Upper lobe of right lung (tissue), 1 donor: ENCODE measurements around the gene UEVLD. TPM values are rescaled to one million over a fixed set of nuclear protein-coding genes. Genes with fewer than 3 reads are reported as not detected.
A peak's percentile ranks its signal among the peaks of the same experiment; 100 is the strongest.

Source experiments
- ATAC-seq: fragments of 200-7000 bp; cut with Tn5 transposase; one replicate; pipeline ENCODE4 v1.9.1; 2020; ENCODE audit warnings: mild to moderate bottlenecking, moderate library complexity
- DNase-seq: peaks from one replicate; pipeline ENCODE4 v3.0.0-alpha.2; 2020
- H3K27ac ChIP-seq: fragments of 200-600 bp; one replicate; pipeline ENCODE4 v1.8.0; 2022
- H3K27me3 ChIP-seq: fragments of 200-600 bp; one replicate; pipeline ENCODE4 v1.8.0; 2022; ENCODE audit warnings: mild to moderate bottlenecking
- H3K36me3 ChIP-seq: fragments of 200-600 bp; one replicate; pipeline ENCODE4 v1.8.0; 2022
- H3K4me1 ChIP-seq: fragments of 200-600 bp; one replicate; pipeline ENCODE4 v1.8.0; 2022
- H3K4me3 ChIP-seq: fragments of 200-600 bp; one replicate; pipeline ENCODE4 v1.8.0; 2022; ENCODE audit warnings: mild to moderate bottlenecking
- H3K9me3 ChIP-seq: fragments of 200-600 bp; one replicate; pipeline ENCODE4 v1.8.0; 2022
- CTCF ChIP-seq: fragments of 200-600 bp; IDR thresholded peaks from one replicate; pipeline ENCODE4 v1.8.0; 2022; ENCODE audit warnings: antibody characterized with exemption
- intact Hi-C: fragments of 100-400 bp; cut with DNase I; formaldehyde crosslinking; loops from one replicate; pipeline ENCODE4 v1.11.0; 2022
- long read RNA-seq: library from polyadenylated mRNA; unstranded; transcript quantifications from one replicate; pipeline ENCODE4 v2.0.0, GENCODE V29; 2021
- total RNA-seq: library from RNA; stranded (reverse); fragmentation: NEBNext Ultra II Directional; extraction: Animal tissue kit (Norgen Biotek cat#: 25700); gene quantifications from one replicate; pipeline ENCODE4 v1.2.1, GENCODE V29; 2021
- donor health status: DM: no; HTN: yes; CAD: no; lungs with severe emphysema.

Gene UEVLD
- 24.0 TPM for total RNA-seq
- long read RNA-seq, full-length matches to known transcripts = 16 of 22 reads
- long read RNA-seq, partial matches to known transcripts = 0 of 22 reads
- long read RNA-seq, other reads (novel, unspliced or antisense) = 6 of 22 reads

GRCh38 chr11:18588297-18589252, at the start of gene UEVLD:
TSS of gene UEVLD (minus strand) at chr11:18588734. CDS start at chr11:18588654, 80 bp downstream.
- no peaks in the 10 kb centered on the region for H3K36me3 ChIP-seq
- DNase-seq = peak; percentile 94
- intact Hi-C loops = no loop called here
- peak; percentile 99 for ATAC-seq
- H3K4me1 ChIP-seq = peaks cover 33% of the 10 kb centered on the region
- no peaks in the 10 kb centered on the region for H3K27me3 ChIP-seq
- TF ChIP-seq CTCF = no peak
- H3K4me3 ChIP-seq = peak within 1 kb of the TSS; percentile 67
- no peaks in the 10 kb centered on the region for H3K9me3 ChIP-seq
- H3K27ac ChIP-seq = peak within 1 kb of the TSS; percentile 86

GRCh38 chr11:18634140-18635032, 45.9 kb upstream of the UEVLD start, which contains the start of gene SPTY2D1:
TSS of gene SPTY2D1 (minus strand) at chr11:18634342. CDS start at chr11:18634257, 85 bp downstream.
- peak within 1 kb of the TSS; percentile 68 for H3K4me3 ChIP-seq
- no peaks in the 10 kb centered on the region for H3K27me3 ChIP-seq
- peak within 1 kb of the TSS; percentile 90 for H3K27ac ChIP-seq
- no peaks in the 10 kb centered on the region for H3K9me3 ChIP-seq
- H3K4me1 ChIP-seq = peaks cover 12% of the 10 kb centered on the region
- ATAC-seq = peak; percentile 99
- intact Hi-C loops = no loop called here
- H3K36me3 ChIP-seq = no peaks in the 10 kb centered on the region
- peak; percentile 13 for TF ChIP-seq CTCF
- DNase-seq = peak; percentile 99

GRCh38 chr11:18633256-18634139, 45.0 kb upstream of the UEVLD start:
- intact Hi-C loops = no loop called here

GRCh38 chr11:18632841-18633240, 44.3 kb upstream of the UEVLD start:
- no peak for ATAC-seq
- intact Hi-C loops = no loop called here
- H3K4me3 ChIP-seq = peak overlapping the region; percentile 68

More at GRCh38 chr11:18633256-18634139, 45.0 kb upstream of the UEVLD start:
- H3K27ac ChIP-seq = peak overlapping the region; percentile 90
- H3K27me3 ChIP-seq = no peaks in the 10 kb centered on the region
- no peaks in the 10 kb centered on the region for H3K36me3 ChIP-seq
- DNase-seq (no peak), ATAC-seq (no peak)
- H3K4me3 ChIP-seq = peak overlapping the region; percentile 68
- TF ChIP-seq CTCF = no peak
- no peaks in the 10 kb centered on the region for H3K9me3 ChIP-seq
- peaks cover 12% of the 10 kb centered on the region for H3K4me1 ChIP-seq

More at GRCh38 chr11:18632841-18633240, 44.3 kb upstream of the UEVLD start:
- Histone ChIP-seq H3K4me1 (peaks cover 12% of the 10 kb centered on the region), H3K9me3 (no peaks in the 10 kb centered on the region), H3K27ac (no peak overlapping the region), H3K36me3 (no peaks in the 10 kb centered on the region), H3K27me3 (no peaks in the 10 kb centered on the region)
- no peak for TF ChIP-seq CTCF
- no peak for DNase-seq
